Brain pericyte (primary cell): ENCODE data around the gene SNN.

Experiments
- DNase-seq: peaks from one replicate; pipeline ENCODE4 v3.0.0-alpha.2; 2012; ENCODE audit warnings: low read depth, low spot score

The SNN gene

DNA sequence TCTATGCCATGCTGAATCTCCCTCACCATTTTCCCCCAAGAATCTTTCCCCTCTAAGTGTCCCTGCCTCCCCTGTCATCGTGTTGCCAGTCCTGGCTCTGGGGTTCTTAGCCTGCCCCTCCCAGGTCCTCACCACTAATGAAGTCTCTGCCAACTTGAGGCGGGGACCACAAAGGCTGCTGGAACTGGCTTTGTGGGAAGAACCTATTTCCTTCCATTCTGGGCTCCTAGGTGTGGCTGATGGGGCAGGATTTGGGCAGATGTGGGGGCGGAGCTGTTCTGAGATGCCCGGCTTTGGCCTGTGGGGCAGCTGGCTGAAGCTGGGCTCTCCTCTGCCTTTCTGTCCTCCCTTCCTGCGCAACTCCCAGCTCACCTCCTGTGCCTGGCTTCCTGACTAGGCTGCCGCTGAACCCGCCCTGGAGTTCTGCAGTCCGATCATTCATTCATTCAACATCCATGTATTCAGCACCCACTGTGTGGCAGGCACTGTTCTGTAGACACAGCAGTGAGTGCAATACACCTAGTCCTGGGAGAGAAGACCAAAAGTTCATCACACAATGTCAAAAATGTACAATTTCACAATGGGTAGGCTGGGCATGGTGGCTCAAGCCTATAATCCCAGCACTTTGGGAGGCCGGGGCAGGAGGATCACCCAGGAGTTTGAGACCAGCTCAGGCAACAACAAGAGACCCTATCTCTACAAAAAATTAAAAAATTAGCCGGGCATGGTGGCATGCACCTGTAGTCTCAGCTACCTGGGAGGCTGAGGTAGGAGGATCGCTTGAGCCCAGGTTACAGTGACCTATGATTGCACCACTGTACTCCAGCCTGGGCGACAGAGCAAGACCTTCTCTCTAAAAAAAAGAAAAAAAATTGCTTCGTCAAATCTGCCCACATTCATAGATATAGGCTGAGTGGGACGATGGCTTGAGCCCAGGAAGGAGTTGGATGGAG lies 1.9 kb upstream of the SNN start:
- no peak for DNase-seq

DNA sequence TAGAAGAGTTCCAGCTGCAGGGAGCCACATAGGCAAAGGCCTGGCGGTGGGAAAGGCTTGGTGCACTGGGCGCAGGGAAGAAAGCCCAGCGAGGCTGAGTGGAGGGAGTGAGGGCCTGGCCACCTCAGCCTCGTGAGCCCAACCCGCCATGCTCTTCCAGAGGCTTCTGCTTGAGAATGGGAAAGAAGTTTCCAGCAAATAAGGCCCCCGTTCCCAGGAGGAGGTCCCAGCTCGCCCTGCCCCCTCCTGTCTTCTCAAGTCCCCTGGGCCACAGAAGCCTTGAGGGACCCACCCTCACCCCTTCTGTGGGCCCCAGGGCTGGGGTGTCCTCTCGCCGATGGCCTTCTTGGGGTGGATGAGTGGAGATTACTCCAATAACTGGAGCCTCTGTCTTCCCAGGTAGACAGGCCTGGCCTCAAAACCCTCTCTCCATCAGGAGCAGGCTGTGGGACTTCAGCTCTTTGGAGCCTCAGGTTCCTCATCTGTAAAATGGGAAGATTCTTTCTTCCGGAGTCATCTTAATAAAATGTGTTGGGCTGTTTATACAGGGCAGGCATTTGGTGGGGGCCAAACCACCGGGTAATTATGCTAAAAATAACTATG lies 933 bp upstream of the SNN start:
- no peak for DNase-seq

DNA sequence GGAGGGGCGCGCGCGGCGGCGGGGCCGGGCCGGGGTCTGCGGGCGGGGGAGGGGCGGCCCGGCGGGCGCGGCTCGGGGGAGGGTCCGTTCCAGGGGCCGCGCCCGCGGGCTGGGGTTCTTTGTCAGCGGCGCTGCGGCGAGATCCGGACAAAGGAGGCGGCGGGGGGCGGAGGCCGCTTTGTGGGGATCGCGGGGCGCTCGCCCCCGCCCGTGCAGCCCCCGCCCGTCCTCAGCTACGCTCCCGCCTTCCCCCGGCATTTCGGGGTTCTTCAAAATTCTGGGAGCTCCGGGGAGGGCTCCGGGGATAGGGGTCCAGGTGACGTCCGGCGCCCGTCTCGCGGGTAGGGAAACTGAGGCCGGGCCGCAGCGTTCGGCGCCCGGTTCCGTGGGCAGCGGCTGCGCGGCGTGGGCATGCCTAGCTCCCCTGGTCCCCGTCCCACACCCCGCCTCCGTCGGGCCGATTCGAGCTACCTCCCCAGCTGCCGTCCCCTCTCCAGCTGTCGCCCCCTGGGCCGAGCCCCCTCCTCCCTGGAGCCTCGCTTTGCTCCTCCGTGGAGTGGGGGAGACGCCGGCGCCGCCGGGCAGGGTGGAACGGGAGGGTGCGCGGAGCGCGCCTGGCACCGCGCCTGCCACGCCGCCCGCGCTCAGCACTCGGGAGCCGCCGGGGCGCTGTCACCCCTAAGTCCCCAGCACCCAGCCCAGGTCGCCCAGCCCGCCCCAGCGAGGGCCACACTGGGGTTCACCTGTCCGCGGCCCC lies 546 bp downstream of the SNN start:
- no peak for DNase-seq

DNA sequence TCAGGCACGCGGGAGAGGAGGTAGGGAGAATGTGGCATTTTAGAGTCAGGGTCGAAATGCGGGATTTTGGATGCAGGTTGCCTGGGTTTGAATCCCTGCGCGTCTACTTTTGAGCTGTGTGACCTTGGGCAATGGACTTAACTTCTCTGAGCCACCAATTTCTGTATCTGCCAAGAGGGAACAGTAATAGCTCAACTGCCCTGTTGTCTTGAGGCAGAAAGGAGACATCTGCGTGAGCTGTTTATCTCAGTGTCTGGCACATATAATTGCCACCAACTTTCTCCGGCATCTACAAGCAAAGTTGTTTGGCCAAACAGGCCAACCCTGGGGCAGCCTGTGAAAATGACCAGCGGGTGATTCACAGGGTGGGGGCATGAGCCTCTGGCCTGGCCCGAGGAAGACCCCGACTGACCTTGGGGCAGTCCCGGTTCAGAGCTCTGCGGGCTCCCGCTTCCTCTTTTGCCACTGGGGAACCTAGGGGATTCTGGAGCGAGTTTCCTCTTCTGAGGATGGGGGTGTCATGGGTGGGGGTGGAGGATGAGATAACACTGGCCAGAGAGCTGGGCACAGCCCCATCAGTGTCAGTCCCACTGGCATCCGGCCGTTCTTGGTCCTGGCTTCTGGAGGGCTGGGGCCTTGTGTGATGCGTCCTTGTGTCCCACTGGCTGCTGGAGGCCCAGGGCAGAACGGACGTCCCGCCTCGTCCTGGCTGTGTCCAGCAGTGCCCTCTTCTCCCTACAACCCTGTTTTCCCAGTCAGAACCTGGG lies 1.3 kb downstream of the SNN start:
- no peak for DNase-seq

DNA sequence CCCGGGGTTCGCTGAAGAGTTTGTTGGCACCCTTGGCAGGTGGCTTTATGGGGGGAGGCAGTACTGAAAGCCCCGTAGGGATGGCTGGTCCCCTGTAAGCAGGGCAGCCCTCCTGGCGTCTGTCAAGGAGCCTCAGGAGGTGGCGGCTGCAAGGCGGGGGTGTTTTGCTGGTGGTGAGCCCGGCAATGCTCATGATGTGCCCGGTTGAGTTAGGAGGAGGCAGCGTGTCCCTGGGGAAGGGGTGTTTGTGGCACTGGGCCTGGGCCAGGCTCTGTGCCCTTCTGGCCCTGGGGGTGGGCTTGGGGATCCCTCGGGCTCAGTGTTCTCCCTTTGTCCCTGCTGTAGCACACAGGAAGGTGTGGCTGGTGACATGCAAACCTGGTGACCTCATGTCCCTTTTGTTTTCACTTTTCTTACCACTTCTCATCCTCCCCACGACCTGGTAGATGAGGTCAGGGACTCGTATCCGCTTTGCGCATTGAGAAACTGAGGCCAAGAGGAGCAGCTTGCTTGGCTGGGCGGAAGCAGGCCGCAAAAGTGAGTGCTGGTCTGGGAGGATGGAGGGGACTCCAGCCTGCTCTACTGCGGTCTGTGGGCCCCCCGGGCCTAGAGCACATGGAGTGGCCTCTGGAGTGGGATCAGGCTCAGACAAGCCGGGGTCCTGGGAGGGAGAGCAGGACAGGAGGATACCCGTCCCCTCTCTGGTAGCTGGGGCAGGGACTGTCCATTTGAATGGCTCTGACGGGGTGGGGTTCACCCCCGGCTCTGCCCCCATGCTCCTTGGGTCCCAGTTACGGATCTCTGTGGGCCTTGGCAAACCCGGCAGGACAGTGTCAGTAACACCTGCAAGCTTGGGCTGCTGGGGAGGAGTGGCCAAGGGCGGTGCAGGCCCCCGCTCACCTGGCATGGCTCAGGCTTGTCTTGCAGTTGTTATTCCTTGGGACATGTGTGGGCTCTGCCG lies 2.2 kb downstream of the SNN start:
- no peak for DNase-seq

DNA sequence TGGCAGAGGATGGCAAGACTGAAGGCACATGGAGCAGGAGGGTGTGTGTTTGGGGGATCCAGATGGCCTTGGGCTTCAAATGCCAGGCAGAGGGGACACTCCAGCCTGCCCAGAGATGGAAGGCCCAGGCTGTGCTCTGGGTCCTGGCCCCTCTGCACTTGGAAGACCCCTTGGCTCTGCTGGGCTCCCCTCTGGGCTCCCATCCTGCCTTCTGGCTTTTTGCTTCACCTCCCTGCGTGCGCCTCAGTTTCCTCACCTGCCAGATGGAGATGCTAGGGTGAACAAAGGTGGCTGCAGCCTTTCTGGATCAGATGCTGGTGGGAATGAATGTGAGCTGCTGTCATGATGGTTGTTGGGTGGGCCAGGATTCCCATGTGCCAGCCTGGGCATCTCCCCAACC lies 3.0 kb downstream of the SNN start:
- no peak for DNase-seq

DNA sequence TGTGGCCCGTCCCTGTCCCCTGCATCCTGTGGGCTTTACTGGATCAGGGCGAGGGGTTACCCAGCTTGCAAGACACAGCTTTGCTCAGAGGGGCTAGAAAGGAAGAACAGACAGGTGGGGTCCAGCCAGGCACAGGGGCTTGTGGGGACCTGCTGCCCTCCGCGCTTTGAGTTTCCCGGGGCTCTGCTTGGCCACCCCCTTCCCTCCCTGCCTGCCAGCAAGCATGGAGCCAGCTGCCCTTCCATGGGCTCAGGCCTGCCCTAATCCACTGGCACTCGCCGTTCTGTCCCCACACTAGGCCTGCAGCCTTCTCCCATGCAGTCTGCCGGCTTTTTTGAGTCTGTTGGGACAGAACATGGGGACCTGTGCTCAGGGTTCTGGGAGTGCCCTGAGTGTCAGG lies 3.4 kb downstream of the SNN start:
- DNase-seq = no peak

DNA sequence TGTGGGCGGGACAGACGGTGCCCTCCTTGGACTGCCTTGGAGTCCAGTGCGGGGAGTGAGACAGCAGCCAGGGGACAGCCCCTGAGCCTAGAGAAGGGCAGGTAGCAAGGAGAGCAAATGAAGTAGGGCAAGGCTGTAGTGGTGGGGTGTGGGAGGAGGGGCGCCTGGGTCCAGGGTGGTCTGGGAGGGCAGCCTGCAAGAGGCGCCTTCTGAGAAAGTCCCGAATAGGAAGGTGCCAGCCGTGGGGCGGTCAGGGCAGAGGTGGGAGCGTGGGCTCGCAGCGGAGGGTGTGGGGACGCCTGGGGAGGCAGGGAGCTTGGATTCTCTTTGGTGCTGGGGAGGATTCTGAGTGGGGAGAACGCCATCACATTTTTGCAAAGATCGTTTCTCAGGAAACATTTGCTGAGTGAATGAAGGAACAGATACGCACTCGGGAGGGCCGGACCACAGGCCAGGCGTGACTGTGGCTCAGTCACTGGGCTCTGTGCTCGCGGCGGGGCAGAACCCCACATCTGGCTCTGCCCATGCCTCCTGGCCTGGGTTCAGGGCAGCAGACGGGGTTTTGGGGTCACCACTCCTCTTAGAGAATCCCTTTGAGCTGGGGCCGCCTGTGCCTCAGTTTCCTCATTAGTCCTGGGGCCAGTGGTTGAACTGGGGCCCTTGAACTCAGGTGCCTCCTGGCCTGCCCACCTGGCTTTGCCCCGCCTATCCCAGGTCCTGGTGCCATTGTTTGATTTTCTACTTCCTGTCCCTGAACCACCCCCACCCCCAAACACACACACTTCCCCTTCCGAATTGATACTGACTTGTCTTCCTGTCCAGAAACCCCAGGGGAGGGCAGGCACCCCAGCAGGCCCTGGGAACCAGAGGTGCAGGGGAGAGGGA lies 4.2 kb downstream of the SNN start:
- DNase-seq = no peak

DNA sequence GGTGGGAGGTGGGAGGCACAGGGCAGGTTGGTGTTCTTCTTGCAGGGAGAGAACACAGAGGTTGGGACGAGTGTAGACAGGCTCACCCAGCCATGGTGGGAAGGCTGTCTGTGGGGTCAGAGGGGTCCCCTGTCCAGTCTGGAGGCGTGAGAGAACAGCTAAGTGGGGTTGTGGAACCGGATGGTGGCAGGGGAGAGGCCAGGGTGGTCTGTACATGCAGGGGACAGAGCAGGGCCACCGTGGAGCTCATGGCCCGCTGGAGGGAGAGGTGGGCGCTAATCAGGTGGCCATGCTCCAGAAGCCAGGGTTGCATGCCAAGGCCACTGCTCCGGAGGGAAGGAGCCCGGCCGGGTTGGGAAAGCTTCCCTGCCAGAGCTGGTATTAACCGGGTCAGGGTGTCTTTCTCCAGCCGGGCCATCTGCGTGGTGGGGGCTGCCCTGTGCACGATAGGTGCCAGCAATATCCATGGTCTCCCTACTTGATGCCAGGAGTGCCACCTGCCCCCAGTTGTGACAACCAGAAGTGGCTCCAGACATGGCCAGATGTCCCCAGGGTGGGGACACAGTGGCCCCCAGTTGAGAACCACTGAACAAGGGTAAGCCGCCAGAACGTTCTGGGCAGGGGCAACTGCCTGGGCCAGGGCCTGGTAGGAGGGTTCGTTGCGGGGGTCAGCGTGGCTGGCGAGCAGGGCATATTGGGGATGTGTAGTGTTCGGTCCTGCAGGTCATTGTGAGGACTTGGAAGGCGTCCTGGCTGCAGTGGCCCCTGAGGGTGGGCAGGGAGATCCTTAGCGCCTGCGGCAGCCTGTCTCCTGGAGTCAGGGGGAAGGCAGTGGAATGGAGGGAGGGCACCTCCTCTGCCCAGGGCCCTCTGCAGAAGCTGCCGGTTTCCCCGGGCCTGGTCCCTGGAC lies 5.1 kb downstream of the SNN start:
- DNase-seq = no peak

DNA sequence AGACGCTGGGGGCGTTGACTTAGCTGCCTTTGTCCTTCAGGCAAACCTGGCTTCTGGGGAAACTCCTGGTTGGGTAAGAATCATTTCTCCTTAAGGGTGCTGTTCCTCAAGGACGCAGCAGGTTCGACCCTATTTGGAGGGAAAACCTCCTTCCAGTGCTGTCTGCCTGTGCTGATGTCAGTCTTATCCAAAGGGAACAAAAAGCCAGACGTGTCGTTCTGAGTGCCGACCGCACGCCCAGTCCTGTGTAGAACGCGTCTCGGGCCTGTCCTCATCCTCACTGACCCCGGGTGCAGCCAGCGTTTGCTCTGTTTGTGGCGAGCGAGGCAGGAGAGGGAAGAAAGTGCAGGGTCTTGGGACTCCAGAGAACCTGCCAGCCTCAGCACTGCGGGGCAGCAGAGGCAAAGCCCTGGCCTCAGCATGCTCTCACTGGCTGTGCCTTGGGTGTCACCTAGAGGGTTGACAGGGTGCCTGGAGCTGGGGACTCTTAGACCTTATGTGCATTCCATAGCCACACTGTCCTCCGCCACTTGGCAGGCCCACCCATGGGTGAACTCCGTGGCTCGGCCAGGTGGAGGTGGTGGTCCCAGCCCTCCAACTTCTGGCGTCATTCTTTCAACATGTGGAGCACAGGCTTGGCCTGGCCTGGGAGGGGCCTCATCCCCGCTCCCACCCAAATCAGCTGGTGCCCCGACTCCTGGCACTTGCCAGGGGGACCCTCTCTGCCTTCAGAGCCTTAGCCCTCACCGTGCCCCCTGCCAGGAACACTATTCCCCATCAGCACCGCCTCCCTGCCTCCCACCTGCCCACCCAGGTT lies 6.0 kb downstream of the SNN start:
- DNase-seq = no peak

DNA sequence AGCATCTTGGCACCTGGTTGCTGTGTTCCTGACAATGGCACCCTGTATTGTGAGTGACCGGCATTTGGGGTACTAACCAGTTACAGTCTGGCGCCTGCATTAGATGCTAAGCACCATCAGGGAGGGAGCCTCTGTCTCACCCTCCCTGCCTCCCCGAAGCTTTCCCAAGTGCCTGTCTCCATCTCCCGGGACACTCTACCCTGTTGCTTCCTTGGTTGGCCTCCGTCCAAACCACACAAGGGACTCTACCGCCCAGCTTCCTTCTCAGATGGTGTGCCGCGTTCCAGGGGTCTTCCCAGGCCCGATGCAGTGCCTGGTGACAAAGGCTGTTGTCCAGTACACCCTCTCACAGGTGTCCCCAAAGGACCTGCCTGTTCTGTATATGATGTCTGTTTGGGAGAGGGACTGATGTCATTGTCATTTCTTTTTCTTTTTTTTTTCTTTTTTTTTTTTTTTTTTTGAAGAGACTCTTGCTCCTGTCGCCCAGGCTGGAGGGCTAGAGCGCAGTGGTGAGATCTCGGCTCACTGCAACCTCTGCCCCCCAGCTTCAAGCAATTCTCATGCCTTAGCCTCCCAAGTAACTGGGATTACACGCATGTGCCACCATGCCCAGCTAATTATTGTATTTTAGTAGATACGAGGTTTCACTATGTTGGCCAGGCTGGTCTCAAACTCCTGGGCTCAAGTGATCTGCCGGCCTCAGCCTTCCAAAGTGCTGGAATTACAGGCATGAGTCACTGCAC lies 6.7 kb downstream of the SNN start:
- DNase-seq = no peak

DNA sequence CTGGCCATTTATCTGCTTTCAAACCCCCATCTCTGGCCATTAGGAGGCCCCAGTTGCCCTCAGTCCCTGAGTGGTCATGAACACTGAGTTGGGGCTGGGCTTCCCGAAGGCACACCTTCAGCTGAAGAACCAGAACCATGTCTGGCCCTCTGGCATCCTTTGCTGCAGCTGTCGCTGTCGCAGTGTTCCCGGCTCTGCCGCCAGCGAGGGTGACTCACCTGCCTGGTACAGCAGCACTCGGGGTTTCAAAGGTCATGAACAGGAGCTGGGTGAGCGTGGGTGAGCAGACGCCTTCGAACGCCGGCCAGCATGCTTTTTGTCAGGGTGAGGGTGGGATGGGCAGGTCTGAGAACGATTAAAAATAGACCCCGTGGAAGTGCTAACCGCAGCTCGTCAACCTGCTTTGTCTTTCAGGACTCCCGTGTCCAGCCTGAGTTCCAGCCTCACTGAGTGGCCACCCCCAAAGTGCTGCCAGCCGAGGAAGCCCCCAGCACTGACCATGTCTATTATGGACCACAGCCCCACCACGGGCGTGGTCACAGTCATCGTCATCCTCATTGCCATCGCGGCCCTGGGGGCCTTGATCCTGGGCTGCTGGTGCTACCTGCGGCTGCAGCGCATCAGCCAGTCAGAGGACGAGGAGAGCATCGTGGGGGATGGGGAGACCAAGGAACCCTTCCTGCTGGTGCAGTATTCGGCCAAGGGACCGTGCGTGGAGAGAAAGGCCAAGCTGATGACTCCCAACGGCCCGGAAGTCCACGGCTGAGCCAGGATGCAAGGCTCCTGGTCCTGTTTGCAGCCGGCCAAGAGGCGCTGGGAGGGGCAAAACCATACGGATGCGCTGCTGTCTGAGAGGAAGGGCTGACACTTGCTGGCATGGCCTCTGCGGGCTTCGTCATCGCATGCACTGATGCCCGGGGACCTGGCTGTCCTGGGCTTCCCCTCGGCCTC lies 7.6 kb downstream of the SNN start:
- DNase-seq = no peak

DNA sequence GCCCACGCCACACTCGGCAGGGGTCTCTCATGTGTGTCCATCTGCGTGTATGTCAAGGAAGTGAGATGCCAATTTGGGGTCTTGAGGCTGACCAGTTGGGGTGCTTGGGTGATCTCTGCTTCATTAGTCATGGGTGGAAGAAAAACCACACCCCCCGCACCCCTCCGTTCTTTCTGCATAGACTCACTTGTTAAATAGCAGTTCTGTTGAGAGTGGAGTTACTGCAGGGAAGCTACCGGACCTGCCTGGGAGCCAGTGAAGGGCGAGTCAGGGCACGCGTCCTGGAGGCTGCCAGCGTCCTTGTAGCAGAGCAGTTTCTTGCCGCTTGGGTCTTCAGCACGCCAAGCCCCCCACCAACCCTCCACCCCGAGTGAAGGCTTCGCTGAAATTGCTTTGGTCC lies 8.5 kb downstream of the SNN start:
- DNase-seq = no peak

DNA sequence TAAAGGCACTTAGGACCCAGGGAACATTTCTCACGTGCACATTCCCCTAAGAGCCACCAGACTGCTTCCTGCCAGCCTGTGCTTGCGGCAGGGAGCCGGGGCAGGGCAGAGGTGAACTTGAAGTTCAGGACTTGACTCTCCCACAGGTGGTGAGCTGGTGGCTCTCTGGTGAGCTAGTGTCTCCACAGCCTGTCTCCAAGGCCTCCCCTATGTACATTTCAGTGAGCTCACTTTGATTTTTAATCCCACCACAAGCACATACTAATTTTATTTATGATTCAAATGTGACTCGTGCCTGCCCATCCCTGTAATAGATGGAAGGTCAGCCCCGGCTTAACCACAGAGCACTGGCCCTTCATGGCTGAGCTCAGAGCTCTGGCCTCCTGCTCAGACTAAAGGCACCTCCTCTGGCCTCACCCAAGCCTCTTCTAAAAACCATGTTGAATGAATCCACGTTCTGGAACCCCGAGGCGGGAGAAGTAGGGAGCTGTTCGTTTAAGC lies 9.2 kb downstream of the SNN start:
- no peak for DNase-seq
